Skeletal muscle tissue (tissue), 4 donors: Measurements from ENCODE around the gene DOK6. TPM values are rescaled to one million over a fixed set of nuclear protein-coding genes. Genes with fewer than 3 reads are reported as not detected.

Source experiments
- H3K27ac ChIP-seq: one replicate; pipeline ENCODE4 v1.7.0; 2013; ENCODE audit warnings: mild to moderate bottlenecking, low read depth, low read length, inconsistent platforms
- H3K27me3 ChIP-seq, 3 donors: one replicate each; pipeline ENCODE4 v1.7.0; 2013; ENCODE audit warnings: low read length in 3 of 3; ENCODE audit not compliant: control insufficient read depth in 3 of 3, insufficient read depth in 3 of 3
- H3K36me3 ChIP-seq, 3 donors: one replicate each; pipeline ENCODE4 v1.7.0; 2013; ENCODE audit warnings: low read length in 3 of 3; ENCODE audit not compliant: control insufficient read depth in 3 of 3, insufficient read depth in 3 of 3
- H3K4me1 ChIP-seq, 3 donors: one replicate each; pipeline ENCODE4 v1.7.0; 2013; ENCODE audit warnings: low read length in 3 of 3, mild to moderate bottlenecking in 3 of 3; ENCODE audit not compliant: control insufficient read depth in 3 of 3, insufficient read depth in 3 of 3
- H3K4me3 ChIP-seq, 3 donors: one replicate each; pipeline ENCODE4 v1.7.0; 2013; ENCODE audit warnings: low read length in 3 of 3
- H3K9ac ChIP-seq, 3 donors: one replicate each; pipeline ENCODE4 v1.7.0; 2013; ENCODE audit warnings: low read length in 3 of 3, mild to moderate bottlenecking in 3 of 3, moderate library complexity in 2 of 3, low read depth in 1 of 3
- H3K9me3 ChIP-seq, 3 donors: one replicate each; pipeline ENCODE4 v1.7.0; 2013; ENCODE audit warnings: low read length in 3 of 3; ENCODE audit not compliant: control insufficient read depth in 3 of 3
- total RNA-seq: library from RNA; depleted of rRNA; stranded (reverse); fragments of >200 nt; gene quantifications from one replicate; pipeline ENCODE4 v1.2.3, GENCODE V29; 2014
- donor health status: Osteomylitis.

The DOK6 gene
- total RNA-seq, 1 donor from 2014 or later, result 3.1 TPM

DNA sequence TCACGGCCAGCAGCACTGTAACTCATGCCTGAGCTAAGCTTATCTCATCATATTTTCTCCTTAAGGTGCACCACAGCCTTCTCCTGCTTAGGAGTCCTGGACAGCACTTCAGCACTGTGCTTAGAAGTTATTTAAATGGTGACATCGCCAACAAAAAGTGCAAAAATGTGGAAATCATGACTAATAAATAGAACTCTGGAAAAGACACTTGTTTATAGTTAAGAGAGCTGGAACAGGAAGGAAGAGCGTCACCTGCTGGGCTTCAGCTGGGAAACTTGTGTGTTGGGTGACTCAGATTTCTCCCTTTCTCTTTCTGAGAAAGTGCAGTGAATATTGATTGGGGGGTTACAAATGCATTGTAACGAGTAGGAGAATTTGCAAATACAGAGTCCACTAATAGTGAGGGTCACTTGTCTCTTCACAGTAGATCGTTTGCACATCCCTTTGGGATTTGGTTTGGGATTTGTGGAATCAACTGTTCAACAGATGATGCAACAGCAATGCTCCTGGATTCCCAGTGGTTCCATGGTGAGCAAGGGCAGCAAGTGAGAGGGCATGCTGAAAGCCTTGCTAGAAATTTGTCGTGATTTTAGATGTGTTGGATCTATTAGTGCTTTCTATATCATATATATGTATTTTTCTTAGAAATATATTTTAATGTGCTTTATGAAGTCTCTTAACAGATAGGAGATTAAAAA lies 84.2 kb downstream of the DOK6 start:
- no peaks in the 10 kb centered on the region for H3K36me3 ChIP-seq

GRCh38 chr18:69487488-69488394 lies 87.1 kb downstream of the DOK6 start:
- no peaks in the 10 kb centered on the region for H3K4me1 ChIP-seq
- no peaks in the 10 kb centered on the region for H3K27me3 ChIP-seq
- no peak overlapping the region for H3K4me3 ChIP-seq
- no peaks in the 10 kb centered on the region for H3K36me3 ChIP-seq
- no peaks in the 10 kb centered on the region for H3K9me3 ChIP-seq
- H3K27ac ChIP-seq, result no peak overlapping the region
- no peak overlapping the region for H3K9ac ChIP-seq

More for the DNA sequence above, 84.2 kb downstream of the DOK6 start:
- no peak overlapping the region for H3K4me3 ChIP-seq
- no peaks in the 10 kb centered on the region for H3K27me3 ChIP-seq
- H3K27ac ChIP-seq, result no peak overlapping the region
- no peaks in the 10 kb centered on the region for H3K9me3 ChIP-seq
- no peak overlapping the region for H3K9ac ChIP-seq
- H3K4me1 ChIP-seq, result no peaks in the 10 kb centered on the region

DNA sequence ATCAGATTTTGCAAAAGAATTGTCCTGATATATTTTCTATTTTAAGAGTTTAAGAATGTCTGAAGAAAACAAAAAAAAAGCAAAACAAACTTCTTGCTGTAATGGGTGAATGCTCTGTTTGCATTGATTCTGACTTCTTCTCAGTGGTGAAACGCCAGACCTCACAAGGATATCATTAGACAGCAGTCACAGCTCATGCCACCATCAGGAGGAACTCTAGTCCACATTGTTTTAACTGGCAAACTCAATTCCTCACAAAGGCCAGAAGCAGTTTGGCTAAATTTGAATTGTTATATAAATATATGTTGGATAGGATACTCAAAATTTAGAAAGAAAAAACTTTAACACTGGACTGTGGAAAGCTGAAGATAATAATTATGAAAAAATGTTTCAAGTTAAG lies 89.4 kb downstream of the DOK6 start:
- Histone ChIP-seq H3K9me3 (peaks cover 0 to 3% (median 0%) of the 10 kb centered on the region in 3 donors), H3K9ac (no peak overlapping the region), H3K4me3 (no peak overlapping the region), H3K36me3 (no peaks in the 10 kb centered on the region), H3K4me1 (no peaks in the 10 kb centered on the region), H3K27ac (no peak overlapping the region), H3K27me3 (no peaks in the 10 kb centered on the region)

- Histone ChIP-seq H3K27me3 (no peaks in the 10 kb centered on the region), H3K4me3 (no peak overlapping the region), H3K9me3 (peaks cover 0 to 3% (median 0%) of the 10 kb centered on the region in 3 donors), H3K36me3 (no peaks in the 10 kb centered on the region), H3K4me1 (no peaks in the 10 kb centered on the region), H3K27ac (no peak overlapping the region), H3K9ac (no peak overlapping the region)
These were observed 90.1 kb downstream of the DOK6 start for GRCh38 chr18:69490813-69491212.

GRCh38 chr18:69491576-69491975 lies 90.9 kb downstream of the DOK6 start:
- Histone ChIP-seq H3K27ac (no peak overlapping the region), H3K4me1 (no peaks in the 10 kb centered on the region), H3K4me3 (no peak overlapping the region), H3K9ac (no peak overlapping the region), H3K9me3 (peaks cover 0 to 3% (median 0%) of the 10 kb centered on the region in 3 donors), H3K27me3 (no peaks in the 10 kb centered on the region), H3K36me3 (no peaks in the 10 kb centered on the region)

DNA sequence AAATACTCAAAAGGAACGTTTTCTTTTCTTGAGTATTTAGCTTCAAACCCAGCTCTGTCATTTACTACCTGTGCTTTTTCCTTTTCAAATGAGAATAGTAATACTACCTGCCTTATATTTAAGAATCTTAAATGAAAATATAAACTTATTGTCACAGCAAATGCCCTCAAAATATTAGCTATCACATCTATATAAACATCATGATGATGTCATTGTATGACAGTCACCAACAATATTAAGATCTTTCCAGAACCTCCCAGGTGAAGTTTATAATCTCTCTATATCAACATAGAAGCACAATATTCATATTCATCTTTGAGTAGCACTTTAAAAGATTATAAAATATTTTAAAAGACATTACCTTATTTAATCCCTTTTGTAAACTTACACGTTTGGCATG lies 92.2 kb downstream of the DOK6 start:
- Histone ChIP-seq H3K9ac (no peak overlapping the region), H3K27ac (no peak overlapping the region), H3K4me3 (no peak overlapping the region), H3K4me1 (no peaks in the 10 kb centered on the region), H3K36me3 (no peaks in the 10 kb centered on the region), H3K9me3 (peaks cover 0 to 3% (median 0%) of the 10 kb centered on the region in 3 donors), H3K27me3 (no peaks in the 10 kb centered on the region)

DNA sequence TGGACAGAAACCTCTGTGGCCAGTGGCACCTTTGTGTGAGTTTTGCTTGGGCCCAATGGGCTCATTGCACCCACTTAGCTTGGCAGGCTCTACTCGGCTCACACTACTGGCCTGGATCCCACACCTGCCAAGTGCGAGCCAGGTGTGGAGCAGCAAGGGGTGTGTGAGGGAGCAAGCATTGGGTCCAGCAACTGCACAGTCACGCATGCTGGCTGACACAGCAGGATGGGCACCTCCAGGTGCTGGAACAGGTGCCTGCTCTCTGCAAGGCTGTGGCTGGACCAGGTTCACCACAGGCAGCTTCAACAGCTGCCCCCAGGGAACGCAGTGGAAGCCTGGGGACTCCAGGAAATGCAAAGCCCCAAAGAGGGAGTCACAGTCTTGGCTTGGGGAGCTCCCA lies 94.2 kb downstream of the DOK6 start:
- H3K9me3 ChIP-seq, result peaks cover 0 to 3% (median 0%) of the 10 kb centered on the region in 3 donors
- H3K27me3 ChIP-seq, result no peaks in the 10 kb centered on the region
- no peaks in the 10 kb centered on the region for H3K36me3 ChIP-seq
- H3K4me3 ChIP-seq, result no peak overlapping the region
- H3K27ac ChIP-seq, result no peak overlapping the region
- H3K9ac ChIP-seq, result no peak overlapping the region
- H3K4me1 ChIP-seq, result no peaks in the 10 kb centered on the region

- H3K9me3 ChIP-seq, result peaks cover 0 to 3% (median 0%) of the 10 kb centered on the region in 3 donors
These were observed 94.7 kb downstream of the DOK6 start for GRCh38 chr18:69495338-69495737.

GRCh38 chr18:69495841-69496533 lies 95.3 kb downstream of the DOK6 start:
- H3K4me3 ChIP-seq, result no peak overlapping the region
- H3K36me3 ChIP-seq, result no peaks in the 10 kb centered on the region
- peaks cover 0 to 3% (median 0%) of the 10 kb centered on the region in 3 donors for H3K9me3 ChIP-seq
- no peaks in the 10 kb centered on the region for H3K4me1 ChIP-seq
- H3K9ac ChIP-seq, result no peak overlapping the region
- no peaks in the 10 kb centered on the region for H3K27me3 ChIP-seq
- H3K27ac ChIP-seq, result no peak overlapping the region

More at GRCh38 chr18:69495338-69495737, 94.7 kb downstream of the DOK6 start:
- Histone ChIP-seq H3K27ac (no peak overlapping the region), H3K4me3 (no peak overlapping the region), H3K27me3 (no peaks in the 10 kb centered on the region), H3K36me3 (no peaks in the 10 kb centered on the region), H3K9ac (no peak overlapping the region), H3K4me1 (no peaks in the 10 kb centered on the region)
